IMR-90 (cell line): Measurements from ENCODE around the gene TNFAIP8L1. TPM values are rescaled to one million over a fixed set of nuclear protein-coding genes. Genes with fewer than 3 reads are reported as not detected.

Experiments
- ATAC-seq: fragments of 200-7000 bp; cut with Tn5 transposase; 2 replicates; pipeline ENCODE4 v1.9.1; 2020; ENCODE audit warnings: low read depth, mild to moderate bottlenecking, moderate library complexity
- BruUV-seq: library from RNA; stranded (reverse); fragments of 400-500 nt; replicated peaks from 2 replicates; lab custom pipeline; 2021; lab: Mats Ljungman, UMichigan
- CTCF ChIA-PET: fragments of 300-600 bp; formaldehyde crosslinking; extraction: SDS; loops from one replicate; lab custom pipeline; 2021; ENCODE audit warnings: antibody characterized with exemption; lab: Yijun Ruan, JAX
- POLR2A ChIA-PET: fragments of 300-600 bp; sonication (Branson Sonifier 250); formaldehyde crosslinking; loops from one replicate; lab custom pipeline; 2022; ENCODE audit warnings: antibody characterized with exemption; ENCODE audit not compliant: unreplicated experiment; lab: Charles Lee
- DNase-seq: peaks from one replicate; pipeline ENCODE4 v3.0.0; 2013
- H2AFZ ChIP-seq: replicated peaks from 2 replicates; pipeline ENCODE3; 2013; ENCODE audit warnings: low read length, mild to moderate bottlenecking; ENCODE audit not compliant: poor library complexity
- H2AK5ac ChIP-seq: 2 replicates; pipeline ENCODE4 v1.6.1; 2013; ENCODE audit warnings: low read depth, low read length, inconsistent platforms
- H2AK9ac ChIP-seq: replicated peaks from 2 replicates; pipeline ENCODE3; 2013; ENCODE audit warnings: mild to moderate bottlenecking, low read depth, low read length, moderate library complexity; ENCODE audit not compliant: poor library complexity
- H2BK120ac ChIP-seq: 2 replicates; pipeline ENCODE4 v1.6.1; 2013; ENCODE audit warnings: low read depth, low read length, inconsistent platforms
- H2BK15ac ChIP-seq: 3 replicates; pipeline ENCODE4 v1.6.1; 2013; ENCODE audit warnings: low read depth, low read length, inconsistent platforms
- H2BK20ac ChIP-seq: 2 replicates; pipeline ENCODE4 v1.6.1; 2013; ENCODE audit warnings: low read depth, mild to moderate bottlenecking, inconsistent platforms, low read length, moderate library complexity
- H2BK5ac ChIP-seq: 2 replicates; pipeline ENCODE4 v1.6.1; 2013; ENCODE audit warnings: mild to moderate bottlenecking, low read depth, low read length, inconsistent platforms; ENCODE audit not compliant: poor library complexity, severe bottlenecking
- H3K14ac ChIP-seq: replicated peaks from 2 replicates; pipeline ENCODE4 v1.6.1; 2013; ENCODE audit warnings: low read depth, low read length, inconsistent platforms
- H3K18ac ChIP-seq: 2 replicates; pipeline ENCODE4 v1.6.1; 2013; ENCODE audit warnings: low read depth, low read length, control low read depth
- H3K23ac ChIP-seq: 2 replicates; pipeline ENCODE4 v1.6.1; 2013; ENCODE audit warnings: low read depth, low read length, inconsistent platforms
- H3K27ac ChIP-seq: 2 replicates; pipeline ENCODE4 v1.5.1; 2013; ENCODE audit warnings: mild to moderate bottlenecking, control low read depth, low read length; ENCODE audit not compliant: insufficient read depth
- H3K27me3 ChIP-seq: 2 replicates; pipeline ENCODE4 v1.6.1; 2013; ENCODE audit warnings: low read length; ENCODE audit not compliant: control insufficient read depth, insufficient read depth
- H3K36me3 ChIP-seq: 2 replicates; pipeline ENCODE4 v1.6.1; 2013; ENCODE audit warnings: low read length, mixed read lengths; ENCODE audit not compliant: control insufficient read depth, insufficient read depth
- H3K4ac ChIP-seq: 2 replicates; pipeline ENCODE4 v1.6.1; 2013; ENCODE audit warnings: low read depth, low read length, inconsistent platforms
- H3K4me1 ChIP-seq: 2 replicates; pipeline ENCODE4 v1.6.1; 2013; ENCODE audit warnings: low read length, mixed read lengths; ENCODE audit not compliant: control insufficient read depth, insufficient read depth
- H3K4me2 ChIP-seq: 2 replicates; pipeline ENCODE4 v1.6.1; 2013; ENCODE audit warnings: low read depth, mild to moderate bottlenecking, control low read depth, low read length, moderate library complexity
- H3K4me3 ChIP-seq: 2 replicates; pipeline ENCODE4 v1.5.1; 2013; ENCODE audit warnings: low read depth, mild to moderate bottlenecking, control low read depth, low read length, moderate library complexity; ENCODE audit not compliant: insufficient read depth
- H3K56ac ChIP-seq: 2 replicates; pipeline ENCODE4 v1.6.1; 2013; ENCODE audit warnings: low read length, inconsistent platforms; ENCODE audit not compliant: insufficient read depth; ENCODE audit errors: extremely low read depth
- H3K79me1 ChIP-seq, 2 experiments: 2 replicates each; pipeline ENCODE4 v1.6.1; 2013; ENCODE audit warnings: low read length in 2 of 2, inconsistent platforms in 1 of 2, low read depth in 1 of 2
- H3K9ac ChIP-seq: 2 replicates; pipeline ENCODE4 v1.6.1; 2013; ENCODE audit warnings: low read depth, low read length, control low read depth
- H3K9me1 ChIP-seq: 2 replicates; pipeline ENCODE4 v1.6.1; 2013; ENCODE audit warnings: low read length, inconsistent platforms; ENCODE audit not compliant: insufficient read depth
- H3K9me3 ChIP-seq: 2 replicates; pipeline ENCODE4 v1.6.1; 2013; ENCODE audit warnings: low read length; ENCODE audit not compliant: control insufficient read depth, insufficient read depth
- H4K20me1 ChIP-seq: 2 replicates; pipeline ENCODE4 v1.6.1; 2013; ENCODE audit warnings: low read length, inconsistent platforms; ENCODE audit not compliant: insufficient read depth
- H4K5ac ChIP-seq: 2 replicates; pipeline ENCODE4 v1.6.1; 2013; ENCODE audit warnings: mild to moderate bottlenecking, low read depth, low read length, control low read depth
- H4K8ac ChIP-seq, 2 experiments: 2 replicates each; pipeline ENCODE4 v1.6.1; 2013; ENCODE audit warnings: low read depth in 2 of 2, low read length in 2 of 2, control low read depth in 1 of 2, inconsistent platforms in 1 of 2
- H4K91ac ChIP-seq: 2 replicates; pipeline ENCODE4 v1.6.1; 2013; ENCODE audit warnings: low read depth, low read length, inconsistent platforms; ENCODE audit not compliant: insufficient read depth
- BHLHE40 ChIP-seq: fragments of 150-350 bp; IDR thresholded peaks from 2 replicates; pipeline ENCODE4 v1.6.1; 2016; ENCODE audit warnings: mild to moderate bottlenecking, low read depth, low read length
- CEBPB ChIP-seq: IDR thresholded peaks from 2 replicates; pipeline ENCODE4 v1.6.1; 2012; ENCODE audit warnings: low read depth, low read length, improper control_type of control experiment
- CHD1 ChIP-seq: IDR thresholded peaks from 2 replicates; pipeline ENCODE4 v1.6.1; 2012; ENCODE audit warnings: low read depth, low read length, improper control_type of control experiment
- CTCF ChIP-seq: conservative IDR thresholded peaks from 2 replicates; pipeline ENCODE4 v1.5.1; 2012; ENCODE audit warnings: mild to moderate bottlenecking, low read depth, low read length, improper control_type of control experiment
- ELK1 ChIP-seq: fragments of 150-350 bp; IDR thresholded peaks from 2 replicates; pipeline ENCODE4 v1.6.1; 2016; ENCODE audit warnings: low read depth, mild to moderate bottlenecking, low read length, moderate library complexity, borderline replicate concordance
- FOS ChIP-seq: fragments of 150-350 bp; IDR thresholded peaks from 2 replicates; pipeline ENCODE4 v1.6.1; 2016; ENCODE audit warnings: low read depth, low read length
- MAFK ChIP-seq: IDR thresholded peaks from 2 replicates; pipeline ENCODE4 v1.6.1; 2012; ENCODE audit warnings: low read depth, low read length, improper control_type of control experiment
- MAZ ChIP-seq: IDR thresholded peaks from 2 replicates; pipeline ENCODE4 v1.6.1; 2012; ENCODE audit warnings: low read depth, mild to moderate bottlenecking, low read length, improper control_type of control experiment, moderate library complexity, borderline replicate concordance
- MXI1 ChIP-seq: IDR thresholded peaks from 2 replicates; pipeline ENCODE4 v1.6.1; 2012; ENCODE audit warnings: low read depth, mild to moderate bottlenecking, low read length, moderate library complexity, borderline replicate concordance
- NFE2L2 ChIP-seq: fragments of 150-350 bp; IDR thresholded peaks from 2 replicates; pipeline ENCODE4 v1.6.1; 2016; ENCODE audit warnings: low read depth, mild to moderate bottlenecking, low read length
- POLR2A ChIP-seq: IDR thresholded peaks from 2 replicates; pipeline ENCODE4 v1.6.1; 2012; ENCODE audit warnings: mild to moderate bottlenecking, low read depth, low read length
- RAD21 ChIP-seq: IDR thresholded peaks from 2 replicates; pipeline ENCODE4 v1.6.1; 2012; ENCODE audit warnings: low read length, improper control_type of control experiment
- RCOR1 ChIP-seq: IDR thresholded peaks from 2 replicates; pipeline ENCODE4 v1.6.1; 2012; ENCODE audit warnings: mild to moderate bottlenecking, low read length, improper control_type of control experiment; ENCODE audit not compliant: insufficient replicate concordance
- RFX5 ChIP-seq: IDR thresholded peaks from 2 replicates; pipeline ENCODE4 v1.8.0; 2012; ENCODE audit warnings: low read depth, mild to moderate bottlenecking, low read length, moderate library complexity
- SMC3 ChIP-seq: fragments of 150-350 bp; IDR thresholded peaks from 2 replicates; pipeline ENCODE4 v1.6.1; 2016; ENCODE audit warnings: low read depth, mild to moderate bottlenecking, antibody characterized with exemption, low read length, moderate library complexity
- USF2 ChIP-seq: fragments of 150-350 bp; IDR thresholded peaks from 2 replicates; pipeline ENCODE4 v1.6.1; 2017; ENCODE audit warnings: mild to moderate bottlenecking, antibody characterized with exemption, low read length, low read depth
- WGBS, 2 experiments: methylation state at CpG; one replicate each; pipeline versions ENCODE4 v1.1.5 to v1.1.7; 2013; ENCODE audit warnings: missing lambda C conversion rate in 2 of 2; ENCODE audit not compliant: insufficient read length in 1 of 2; ENCODE audit errors: extremely low coverage in 2 of 2; 5-methylcytosine and 5-hydroxymethylcytosine counted together
- dilution Hi-C: fragments of 300-500 bp; cut with HindIII; formaldehyde crosslinking; loops from one replicate; pipeline ENCODE4 v1.14.3; 2018; ENCODE audit warnings: low sequenced_read_pairs; ENCODE audit not compliant: unreplicated experiment
- in situ Hi-C: fragments of 300-500 bp; cut with MboI; formaldehyde crosslinking; loops from 3 replicates; pipeline ENCODE4 v1.14.3; 2019; ENCODE audit warnings: low sequenced_read_pairs, inconsistent platforms, mixed read lengths
- intact Hi-C: fragments of 100-400 bp; cut with micrococcal nuclease; formaldehyde crosslinking; loops from 2 replicates; pipeline ENCODE4 v1.10.0; 2022
- polyA plus RNA-seq, 3 experiments: library from polyadenylated mRNA; depleted of rRNA; stranded (reverse); fragments of >200 nt; gene quantifications; 2 replicates each; pipeline ENCODE4 v1.2.3, GENCODE V29; 2012; ENCODE audit warnings: low replicate concordance in 1 of 3
- total RNA-seq: library from RNA; depleted of rRNA; stranded (reverse); fragments of >200 nt; gene quantifications from 2 replicates; pipeline ENCODE4 v1.2.3, GENCODE V29; 2012

Gene TNFAIP8L1
- total and polyA plus RNA-seq, 2 of the 4 experiments (the other 2 are of a cell fraction) = 2.5 to 6.0 TPM

- Histone ChIP-seq H4K5ac (no peak overlapping the region), H3K18ac (no peak overlapping the region), H3K4me3 (no peak overlapping the region), H3K36me3 (peaks cover 58% of the 10 kb centered on the region), H3K4ac (no peak overlapping the region), H4K91ac (no peak overlapping the region), H3K9me1 (no peaks in the 10 kb centered on the region), H3K4me1 (peaks cover 3% of the 10 kb centered on the region), H2AFZ (no peak overlapping the region), H3K4me2 (no peak overlapping the region), H3K9ac (no peak overlapping the region), H3K23ac (no peak overlapping the region), H3K9me3 (no peaks in the 10 kb centered on the region), H2BK15ac (no peak overlapping the region), H4K8ac (no peak overlapping the region), H2BK120ac (no peak overlapping the region), H2AK9ac (peak overlapping the region; percentile 5), H3K27me3 (no peaks in the 10 kb centered on the region), H4K20me1 (no peaks in the 10 kb centered on the region; the same call in 1 of the 2 replicates), H3K14ac (no peak overlapping the region), H2BK20ac (no peak overlapping the region), H3K79me1 (peaks cover 22 to 34% of the 10 kb centered on the region in 2 experiments), H3K56ac (no peak overlapping the region), H2BK5ac (no peak overlapping the region), H3K27ac (no peak overlapping the region), H2AK5ac (no peak overlapping the region)
- ChIA-PET POLR2A (no interaction called here), CTCF (no interaction called here)
- no peak for DNase-seq
- no peak for ATAC-seq
- WGBS, 2 experiments = 87% methylated on average over 15 of the region's 28 CpGs; no CpG with 5 or more reads in 1 of the 2 experiments
- BruUV-seq = no TSS peak
- in situ Hi-C loops = no loop called here
- TF ChIP-seq POLR2A (no peak), USF2 (no peak), FOS (no peak), MAFK (no peak), CEBPB (no peak), CHD1 (no peak), RAD21 (no peak), MAZ (no peak), BHLHE40 (no peak), CTCF (no peak), ELK1 (no peak), RCOR1 (no peak), SMC3 (no peak), NFE2L2 (no peak), RFX5 (no peak), MXI1 (no peak)
- intact Hi-C loops = no loop called here
- dilution Hi-C loops = no loop called here
Measured at GRCh38 chr19:4703671-4704316, 64.5 kb downstream of the TNFAIP8L1 start.
